HG02623 (cell line): Measurements from ENCODE around the gene TNPO1.

Source experiments
- ATAC-seq: cut with Tn5 transposase; IDR thresholded peaks from one replicate; pipeline ENCODE4 v1.9.1; 2021; ENCODE audit warnings: moderate library complexity; ENCODE audit not compliant: unreplicated experiment

Gene TNPO1

GRCh38 chr5:72817671-72818266, 1.3 kb downstream of the TNPO1 start:
- no peak for ATAC-seq

- peak; percentile 18 for ATAC-seq
Measured at GRCh38 chr5:72818866-72819534, 2.5 kb downstream of the TNPO1 start.

- ATAC-seq: no peak
Measured at GRCh38 chr5:72821776-72822175, 5.3 kb downstream of the TNPO1 start.

GRCh38 chr5:72822944-72823343, 6.5 kb downstream of the TNPO1 start:
- ATAC-seq: no peak

GRCh38 chr5:72829707-72830106, 13.2 kb downstream of the TNPO1 start:
- ATAC-seq: no peak

- no peak for ATAC-seq
Measured at GRCh38 chr5:72830362-72830761, 13.9 kb downstream of the TNPO1 start.

- no peak for ATAC-seq
Measured at GRCh38 chr5:72831685-72832084, 15.2 kb downstream of the TNPO1 start.

- no peak for ATAC-seq
Measured at GRCh38 chr5:72834924-72835323, 18.5 kb downstream of the TNPO1 start.

- ATAC-seq: no peak
Measured at GRCh38 chr5:72835633-72836032, 19.2 kb downstream of the TNPO1 start.

GRCh38 chr5:72836810-72837209, 20.3 kb downstream of the TNPO1 start:
- no peak for ATAC-seq

GRCh38 chr5:72837524-72838096, 21.1 kb downstream of the TNPO1 start:
- ATAC-seq: no peak

GRCh38 chr5:72840041-72840440, 23.6 kb downstream of the TNPO1 start:
- ATAC-seq: no peak

GRCh38 chr5:72841756-72842535, 25.5 kb downstream of the TNPO1 start:
- ATAC-seq: no peak

GRCh38 chr5:72842816-72843215, 26.4 kb downstream of the TNPO1 start:
- ATAC-seq: no peak

- ATAC-seq: no peak
Measured at GRCh38 chr5:72844218-72844603, 27.8 kb downstream of the TNPO1 start.

- ATAC-seq: no peak
Measured at GRCh38 chr5:72845889-72846288, 29.4 kb downstream of the TNPO1 start.

GRCh38 chr5:72846483-72846882, 30.0 kb downstream of the TNPO1 start:
- ATAC-seq: no peak

GRCh38 chr5:72847439-72847838, 31.0 kb downstream of the TNPO1 start:
- no peak for ATAC-seq

GRCh38 chr5:72847989-72848473, 31.6 kb downstream of the TNPO1 start:
- peak; percentile 74 for ATAC-seq

- ATAC-seq: peak; percentile 46
Measured at GRCh38 chr5:72848474-72849428, 32.3 kb downstream of the TNPO1 start.
